Esophagus muscularis mucosa (tissue), 3 donors: ENCODE data around the gene DSCAM.

Experiments
- CTCF ChIP-seq, 3 experiments: fragments of 200-600 bp in 2 of 3; fragments of 450-650 bp in 1 of 3; sonication (generic) in 2 of 3; IDR thresholded peaks; one replicate each; pipeline ENCODE4 v1.5.1; 2017 to 2019; ENCODE audit warnings: antibody characterized with exemption in 3 of 3, mild to moderate bottlenecking in 2 of 3, moderate library complexity in 1 of 3
- POLR2A ChIP-seq: fragments of 450-650 bp; IDR thresholded peaks from one replicate; pipeline ENCODE4 v1.6.1; 2017; ENCODE audit warnings: antibody characterized with exemption, moderate library complexity, mild to moderate bottlenecking, low read depth
- POLR2AphosphoS5 ChIP-seq, 2 donors: sonication (generic); formaldehyde crosslinking; IDR thresholded peaks; one replicate each; pipeline ENCODE4 v1.6.1; 2017; ENCODE audit warnings: antibody characterized with exemption in 2 of 2

GRCh38 chr21:40282912-40283886, 563.8 kb downstream of the DSCAM start:
- no peak for TF ChIP-seq CTCF (IDR thresholded peaks at IDR 0.05)
- TF ChIP-seq POLR2AphosphoS5 (IDR thresholded peaks at IDR 0.05): no peak
- no peak for TF ChIP-seq POLR2A
